A549 (cell line): ENCODE data around the gene CFAP119. TPM values are rescaled to one million over a fixed set of nuclear protein-coding genes. Genes with fewer than 3 reads are reported as not detected.

Experiments used
- ATAC-seq, 2 experiments: fragments of 200-7000 bp in 1 of 2; fragments of >200 bp in 1 of 2; cut with Nextera tagmentation in 1 of 2; cut with Tn5 transposase in 1 of 2; 3 replicates each; pipeline versions ENCODE4 v1.8.0 to v1.9.1; 2018 to 2020; ENCODE audit warnings: mild to moderate bottlenecking in 1 of 2, moderate library complexity in 1 of 2
- CTCF ChIA-PET: fragments of 300-600 bp; sonication (Branson Sonifier 250); formaldehyde crosslinking; extraction: SDS; loops from one replicate; lab custom pipeline; 2021; ENCODE audit warnings: antibody characterized with exemption, inconsistent platforms; lab: Yijun Ruan, JAX
- POLR2A ChIA-PET: fragments of 350-600 bp; formaldehyde crosslinking; extraction: SDS; loops from one replicate; lab custom pipeline; 2021; ENCODE audit warnings: antibody characterized with exemption, inconsistent platforms; lab: Yijun Ruan, JAX
- DNase-seq, 2 experiments: peaks; one replicate each; pipeline versions ENCODE4 v3.0.0 to v3.0.0-alpha.2; 2011 to 2016; ENCODE audit warnings: low read depth in 1 of 2, low spot score in 1 of 2
- FAIRE-seq: peaks from 2 replicates; lab custom pipeline; 2011; peaks lifted over from hg19 to GRCh38; lab: Jason Lieb, UNC
- H3K27ac ChIP-seq, 2 experiments: fragments of >200 bp; sonication (Bioruptor Twin); formaldehyde crosslinking; 3 replicates each; pipeline ENCODE4 v1.5.1; 2016 to 2017
- H3K4me1 ChIP-seq: fragments of >200 bp; sonication (Bioruptor Twin); formaldehyde crosslinking; 3 replicates; pipeline ENCODE4 v1.6.1; 2016
- H3K4me2 ChIP-seq: fragments of >200 bp; sonication (Bioruptor Twin); formaldehyde crosslinking; 3 replicates; pipeline ENCODE4 v1.6.1; 2016
- H3K4me3 ChIP-seq: fragments of >200 bp; sonication (Bioruptor Twin); formaldehyde crosslinking; 3 replicates; pipeline ENCODE4 v1.5.1; 2016
- H3K9me3 ChIP-seq: fragments of >200 bp; sonication (Bioruptor Twin); formaldehyde crosslinking; 3 replicates; pipeline ENCODE4 v1.6.1; 2016
- ATOH8 ChIP-seq: fragments of 250-450 bp; sonication (Bioruptor Pico); IDR thresholded peaks from 2 replicates; pipeline ENCODE4 v1.5.0; 2020; ENCODE audit warnings: low read depth, mild to moderate bottlenecking, moderate library complexity
- CBX2 ChIP-seq: fragments of 200-600 bp; sonication (generic); IDR thresholded peaks from 2 replicates; pipeline ENCODE4 v1.6.1; 2016; ENCODE audit warnings: low read depth, mild to moderate bottlenecking, borderline replicate concordance
- CBX8 ChIP-seq: fragments of 200-600 bp; sonication (generic); IDR thresholded peaks from 2 replicates; pipeline ENCODE4 v1.6.1; 2016
- CHD2 ChIP-seq: fragments of 150-350 bp; IDR thresholded peaks from 2 replicates; pipeline ENCODE4 v1.6.1; 2014; ENCODE audit warnings: low read length; ENCODE audit not compliant: partially characterized antibody
- CHD4 ChIP-seq: fragments of 200-600 bp; sonication (generic); IDR thresholded peaks from 2 replicates; pipeline ENCODE4 v1.6.1; 2016; ENCODE audit warnings: antibody characterized with exemption, mild to moderate bottlenecking, borderline replicate concordance
- EHF ChIP-seq: fragments of 250-450 bp; sonication (Bioruptor Pico); IDR thresholded peaks from 2 replicates; pipeline ENCODE4 v1.5.0; 2020; ENCODE audit warnings: mild to moderate bottlenecking
- HDAC2 ChIP-seq: fragments of 200-600 bp; sonication (generic); IDR thresholded peaks from 2 replicates; pipeline ENCODE4 v1.6.1; 2016
- HOXB5 ChIP-seq: fragments of 250-450 bp; sonication (Bioruptor Pico); IDR thresholded peaks from 2 replicates; pipeline ENCODE4 v1.5.0; 2020; ENCODE audit warnings: mild to moderate bottlenecking, moderate library complexity
- KDM5A ChIP-seq: fragments of 200-600 bp; sonication (generic); IDR thresholded peaks from 2 replicates; pipeline ENCODE4 v1.6.1; 2016; ENCODE audit warnings: antibody characterized with exemption, mild to moderate bottlenecking
- MAZ ChIP-seq: fragments of 150-350 bp; IDR thresholded peaks from 2 replicates; pipeline ENCODE4 v1.6.1; 2014; ENCODE audit warnings: antibody characterized with exemption, low read depth, low read length, borderline replicate concordance
- NFE2L2 ChIP-seq: fragments of 150-350 bp; conservative IDR thresholded peaks from 2 replicates; pipeline ENCODE4 v1.6.1; 2014; ENCODE audit warnings: low read length
- PHF8 ChIP-seq: fragments of 200-600 bp; sonication (generic); IDR thresholded peaks from 2 replicates; pipeline ENCODE4 v1.6.1; 2016; ENCODE audit warnings: low read depth, mild to moderate bottlenecking, antibody characterized with exemption, moderate library complexity, borderline replicate concordance
- RAD21 ChIP-seq, 2 experiments: fragments of >200 bp in 1 of 2; sonication (Bioruptor Twin) in 1 of 2; formaldehyde crosslinking in 1 of 2; IDR thresholded peaks in 1 of 2; conservative IDR thresholded peaks in 1 of 2; 2 replicates in 1 of 2; 3 replicates in 1 of 2; pipeline ENCODE4 v1.6.1; 2012 to 2018; ENCODE audit warnings: inconsistent platforms in 1 of 2
- SMC3 ChIP-seq: fragments of >200 bp; sonication (Bioruptor Twin); formaldehyde crosslinking; IDR thresholded peaks from 3 replicates; pipeline ENCODE4 v1.6.1; 2018; ENCODE audit warnings: inconsistent platforms
- TP53 ChIP-seq: fragments of 250-450 bp; sonication (Bioruptor Pico); IDR thresholded peaks from 2 replicates; pipeline ENCODE4 v1.5.0; 2021; ENCODE audit warnings: mild to moderate bottlenecking, moderate library complexity
- ZNF302 ChIP-seq: fragments of 250-450 bp; sonication (Bioruptor Pico); IDR thresholded peaks from 2 replicates; pipeline ENCODE4 v1.9.0; 2021; ENCODE audit warnings: inconsistent platforms, mild to moderate bottlenecking, moderate library complexity
- WGBS: methylation state at CpG from one replicate; pipeline ENCODE4 v1.1.6; 2017; ENCODE audit errors: missing lambda C conversion rate; 5-methylcytosine and 5-hydroxymethylcytosine counted together
- polyA plus RNA-seq, 4 experiments: library from polyadenylated mRNA; depleted of rRNA in 3 of 4; stranded (reverse); fragments of >200 nt; fragmentation: RNase III in 1 of 4; extraction: RNeasy Plus Mini Kit Qiagen cat#74134 plus additional on column Dnase treatment in 1 of 4; gene quantifications; 2 replicates in 3 of 4; 3 replicates in 1 of 4; pipeline ENCODE4 v1.2.3, GENCODE V29; 2011 to 2017
- TF ChIP-seq, protein P1 (sequence below): fragments of 150-350 bp; IDR thresholded peaks from 2 replicates; pipeline ENCODE4 v1.6.1; 2014; ENCODE audit warnings: low read depth, mild to moderate bottlenecking, low read length
- TF ChIP-seq, protein P2 (sequence below): fragments of >200 bp; sonication (Bioruptor Twin); formaldehyde crosslinking; IDR thresholded peaks from 2 replicates; pipeline ENCODE4 v1.6.1; 2016

The CFAP119 gene
- polyA plus RNA-seq, 2 of the 4 experiments (the other 2 are of a cell fraction) = 4.5 to 9.5 TPM

GRCh38 chr16:30766933-30767284, 5.0 kb upstream of the CFAP119 start:
- FAIRE-seq = no peak

GRCh38 chr16:30766206-30766932, 4.5 kb upstream of the CFAP119 start:
- ATAC-seq = no peak
- DNase-seq = no peak
- POLR2A ChIA-PET = interaction anchor here (1.7 kb wide), 1 partner anchor 9 kb away, joined by 4 read pairs; no protein-coding TSS in a partner anchor
- CTCF ChIA-PET = interaction anchor here (1.5 to 4.9 kb wide), 3 partner anchors 8 to 136 kb away, joined by 3 to 18 read pairs (median 5); no protein-coding TSS in a partner anchor
- no peak for FAIRE-seq
- TF ChIP-seq TP53 (no peak), MAZ (no peak), HDAC2 (no peak), CHD2 (no peak), EHF (no peak), CBX2 (no peak), RAD21 (conservative IDR thresholded peaks at IDR 0.05 in 1 of 2, IDR thresholded peaks at IDR 0.05 in 1 of 2) (no peak)
- TF ChIP-seq, all 56 proteins: peak for 0
- Histone ChIP-seq H3K4me2 (no peak overlapping the region), H3K4me1 (peaks cover 12% of the 10 kb centered on the region), H3K9me3 (no peaks in the 10 kb centered on the region), H3K27ac (no peak overlapping the region), H3K4me3 (no peak overlapping the region)
- 95% methylated on average over 28 of the region's 29 CpGs for WGBS

More at GRCh38 chr16:30766933-30767284, 5.0 kb upstream of the CFAP119 start:
- ATAC-seq (no peak), DNase-seq (no peak)
- H3K4me1 ChIP-seq = peaks cover 12% of the 10 kb centered on the region
- TF ChIP-seq, protein P1, sequence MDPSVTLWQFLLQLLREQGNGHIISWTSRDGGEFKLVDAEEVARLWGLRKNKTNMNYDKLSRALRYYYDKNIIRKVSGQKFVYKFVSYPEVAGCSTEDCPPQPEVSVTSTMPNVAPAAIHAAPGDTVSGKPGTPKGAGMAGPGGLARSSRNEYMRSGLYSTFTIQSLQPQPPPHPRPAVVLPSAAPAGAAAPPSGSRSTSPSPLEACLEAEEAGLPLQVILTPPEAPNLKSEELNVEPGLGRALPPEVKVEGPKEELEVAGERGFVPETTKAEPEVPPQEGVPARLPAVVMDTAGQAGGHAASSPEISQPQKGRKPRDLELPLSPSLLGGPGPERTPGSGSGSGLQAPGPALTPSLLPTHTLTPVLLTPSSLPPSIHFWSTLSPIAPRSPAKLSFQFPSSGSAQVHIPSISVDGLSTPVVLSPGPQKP = no peak
- no peak for TF ChIP-seq CBX8
- no peak for TF ChIP-seq HOXB5
- no peak for TF ChIP-seq CHD2
- no peak for TF ChIP-seq SMC3
- WGBS = 86% methylated on average over 4 of the region's 4 CpGs
- ChIA-PET POLR2A (interaction anchor here (1.7 kb wide), 1 partner anchor 8 kb away, joined by 4 read pairs; no protein-coding TSS in a partner anchor), CTCF (interaction anchor here (4.9 kb wide), 1 partner anchor 8 kb away, joined by 18 read pairs; no protein-coding TSS in a partner anchor)
- H3K4me3 ChIP-seq = no peak overlapping the region
- H3K4me2 ChIP-seq = no peak overlapping the region
- no peaks in the 10 kb centered on the region for H3K9me3 ChIP-seq
- no peak overlapping the region for H3K27ac ChIP-seq

DNA sequence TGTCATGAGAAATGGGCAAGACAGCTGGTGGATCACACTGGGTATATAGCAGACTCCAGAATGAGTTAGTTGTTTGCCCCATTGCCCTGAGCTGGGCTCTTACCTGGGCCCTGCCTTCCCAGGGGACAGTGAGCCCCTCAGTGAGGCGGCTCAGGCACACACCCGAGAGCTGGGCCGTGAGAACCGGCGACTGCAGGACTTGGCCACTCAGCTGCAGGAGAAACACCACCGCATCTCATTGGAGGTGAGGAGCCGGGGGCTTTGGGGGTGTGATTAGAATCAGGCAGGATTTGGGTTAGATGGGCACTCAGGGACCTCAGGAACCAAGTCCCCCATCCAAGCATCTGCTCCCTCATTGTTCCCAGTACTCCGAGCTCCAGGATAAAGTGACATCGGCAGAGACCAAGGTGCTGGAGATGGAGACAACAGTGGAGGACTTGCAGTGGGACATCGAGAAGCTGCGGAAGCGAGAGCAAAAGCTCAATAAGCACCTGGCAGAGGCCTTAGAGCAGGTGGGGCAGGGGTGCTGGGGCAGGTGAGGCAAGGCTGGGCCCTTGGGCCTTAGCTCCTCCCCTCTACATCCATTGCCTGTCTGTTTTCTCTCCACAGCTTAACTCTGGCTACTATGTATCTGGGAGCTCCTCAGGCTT, 3.1 kb upstream of the CFAP119 start:
- no peaks in the 10 kb centered on the region for H3K9me3 ChIP-seq
- FAIRE-seq (no peak), DNase-seq (no peak), ATAC-seq (no peak)
- no peak overlapping the region for H3K4me2 ChIP-seq
- CTCF ChIA-PET = interaction anchor here (0.9 to 4.9 kb wide), 6 partner anchors 10 to 177 kb away, joined by 3 to 18 read pairs (median 4); no protein-coding TSS in a partner anchor
- WGBS = 93% methylated on average over 12 of the region's 12 CpGs
- POLR2A ChIA-PET = no interaction called here
- no peak overlapping the region for H3K4me3 ChIP-seq
- no peak for TF ChIP-seq CHD2
- TF ChIP-seq, protein P2, sequence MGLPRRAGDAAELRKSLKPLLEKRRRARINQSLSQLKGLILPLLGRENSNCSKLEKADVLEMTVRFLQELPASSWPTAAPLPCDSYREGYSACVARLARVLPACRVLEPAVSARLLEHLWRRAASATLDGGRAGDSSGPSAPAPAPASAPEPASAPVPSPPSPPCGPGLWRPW = no peak
- no peak for TF ChIP-seq NFE2L2
- no peak for TF ChIP-seq PHF8
- no peak for TF ChIP-seq CHD4
- TF ChIP-seq ATOH8 (CRISPR knock-in tag) = no peak
- TF ChIP-seq ZNF302 (CRISPR knock-in tag) = no peak
- TF ChIP-seq KDM5A = no peak
- peaks cover 19% of the 10 kb centered on the region for H3K4me1 ChIP-seq
- H3K27ac ChIP-seq = no peak overlapping the region
